Activated naive CD8-positive, alpha-beta T cell treated with anti-CD3 and anti-CD28 coated beads, Interleukin-2, amount 50 U/mL, for 16 hours (primary cell): ENCODE results near the gene PTER.

Source experiments
- DNase-seq: peaks from one replicate; pipeline ENCODE4 v3.0.0-alpha.2; 2020; ENCODE audit warnings: low read depth, low spot score

The PTER gene, protein sequence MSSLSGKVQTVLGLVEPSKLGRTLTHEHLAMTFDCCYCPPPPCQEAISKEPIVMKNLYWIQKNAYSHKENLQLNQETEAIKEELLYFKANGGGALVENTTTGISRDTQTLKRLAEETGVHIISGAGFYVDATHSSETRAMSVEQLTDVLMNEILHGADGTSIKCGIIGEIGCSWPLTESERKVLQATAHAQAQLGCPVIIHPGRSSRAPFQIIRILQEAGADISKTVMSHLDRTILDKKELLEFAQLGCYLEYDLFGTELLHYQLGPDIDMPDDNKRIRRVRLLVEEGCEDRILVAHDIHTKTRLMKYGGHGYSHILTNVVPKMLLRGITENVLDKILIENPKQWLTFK

DNA sequence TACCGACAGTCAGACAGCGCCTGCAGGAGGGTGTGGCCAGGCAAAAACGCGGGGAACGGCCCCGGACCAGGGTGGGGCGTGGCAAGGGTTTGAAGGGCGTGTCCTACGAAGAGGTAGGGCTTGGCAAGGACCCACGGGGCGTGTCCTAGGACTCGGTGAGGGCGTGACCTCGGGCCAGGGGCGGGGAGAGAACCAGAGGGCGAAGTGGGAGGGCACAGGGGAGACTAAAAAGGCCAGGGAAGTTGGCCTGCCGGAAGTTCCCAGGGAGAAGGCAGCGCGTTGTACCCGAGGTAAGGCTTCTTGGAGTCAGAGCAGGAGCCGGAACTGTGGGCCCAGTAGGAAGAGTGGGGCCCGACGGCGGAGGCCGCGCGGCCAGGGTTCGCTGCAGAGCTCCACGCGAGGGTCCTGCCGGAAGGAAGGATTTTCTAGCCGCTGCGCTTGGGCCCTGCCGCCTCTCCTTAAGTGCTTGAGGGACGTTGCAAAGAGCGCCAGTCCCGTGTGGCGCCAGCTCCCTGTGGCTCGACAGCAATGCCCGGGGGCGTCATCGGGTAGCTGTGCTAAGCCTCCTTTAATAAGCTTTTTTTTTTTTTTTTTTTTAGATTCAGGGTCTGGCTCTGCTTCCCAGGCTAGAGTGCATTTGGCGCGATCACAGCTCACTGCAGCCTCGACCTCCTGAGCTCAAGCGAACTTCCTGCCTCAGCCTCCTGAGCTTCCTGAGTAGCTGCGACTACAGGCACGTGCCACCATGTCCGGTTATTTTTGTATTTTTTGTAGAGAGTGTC is at the start of gene PTER:
TSS of gene PTER (plus strand) at position 253 of the 782 bp plus-strand sequence. CDS start 47,375 bp downstream, outside the sequence.
- DNase-seq = peak; percentile 99

DNA sequence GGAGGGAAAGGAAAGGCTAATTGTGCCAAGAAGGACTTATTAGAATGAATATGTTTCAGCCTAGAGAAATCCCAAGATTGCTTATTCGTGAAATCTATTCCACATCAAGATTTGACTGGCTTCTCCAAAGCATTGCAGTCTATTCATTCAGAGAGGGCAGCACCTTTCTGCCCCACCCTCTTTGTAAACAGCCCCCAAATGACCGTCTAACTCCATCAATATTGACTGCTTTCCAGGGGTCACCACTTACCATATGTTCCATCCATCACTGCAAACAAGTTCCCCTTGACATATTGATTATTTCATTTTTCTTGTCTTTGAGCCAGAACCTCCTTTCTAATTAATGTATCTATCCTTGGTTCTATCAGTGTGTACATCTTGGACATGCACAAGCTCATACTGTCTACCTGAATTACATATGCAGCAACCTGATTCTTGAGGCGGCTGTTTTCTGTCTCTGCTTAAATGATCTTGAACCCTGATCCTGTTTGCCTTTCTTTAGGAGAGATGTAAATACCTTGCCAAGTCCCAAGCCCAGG is 44.2 kb upstream of the PTER start:
- no peak for DNase-seq

DNA sequence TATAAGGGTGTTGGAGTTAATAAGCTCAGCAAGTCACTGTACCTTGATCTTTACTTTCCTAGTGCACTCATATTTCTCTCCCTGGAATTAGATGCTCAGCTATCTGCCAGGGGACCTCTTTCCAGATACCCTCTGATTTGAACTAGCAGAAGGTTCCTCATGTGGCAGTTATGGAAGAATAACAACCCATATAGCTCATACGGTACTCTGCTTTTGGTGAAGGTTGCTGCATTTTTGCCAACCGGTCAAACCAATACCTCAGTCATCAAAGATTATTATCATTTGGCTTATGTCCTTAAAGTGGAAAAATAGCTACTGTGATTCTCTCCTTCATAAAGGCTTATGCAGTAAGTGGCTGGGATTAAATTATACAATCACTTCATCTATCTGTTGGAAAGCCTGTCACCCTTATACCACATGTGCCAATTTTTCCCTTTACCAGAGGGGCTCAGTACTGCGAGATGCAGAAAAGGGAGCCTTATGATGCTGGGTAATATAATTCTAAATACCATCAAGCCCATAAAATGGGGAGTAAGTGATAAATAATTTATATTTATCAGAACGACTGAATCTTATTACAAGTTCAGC is 43.4 kb upstream of the PTER start:
- DNase-seq = no peak

DNA sequence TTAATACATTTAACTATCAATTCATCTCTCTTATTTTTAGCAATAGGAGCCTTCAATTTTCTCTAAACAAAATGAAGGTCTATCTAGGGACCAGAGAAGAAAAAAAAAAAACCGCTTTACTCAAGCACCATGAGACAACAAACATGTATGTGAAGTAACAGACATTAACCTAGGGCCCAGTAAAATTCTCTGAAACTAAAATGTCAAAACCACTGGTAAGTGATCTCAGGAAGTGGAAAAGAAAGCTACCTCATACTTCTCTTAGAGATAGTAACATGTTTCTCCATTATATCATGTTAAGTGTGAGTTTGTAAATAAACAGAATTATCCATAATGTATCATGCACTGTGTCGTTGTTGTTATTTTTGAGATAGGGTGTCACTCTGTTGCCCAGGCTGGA is 35.4 kb upstream of the PTER start:
- no peak for DNase-seq

DNA sequence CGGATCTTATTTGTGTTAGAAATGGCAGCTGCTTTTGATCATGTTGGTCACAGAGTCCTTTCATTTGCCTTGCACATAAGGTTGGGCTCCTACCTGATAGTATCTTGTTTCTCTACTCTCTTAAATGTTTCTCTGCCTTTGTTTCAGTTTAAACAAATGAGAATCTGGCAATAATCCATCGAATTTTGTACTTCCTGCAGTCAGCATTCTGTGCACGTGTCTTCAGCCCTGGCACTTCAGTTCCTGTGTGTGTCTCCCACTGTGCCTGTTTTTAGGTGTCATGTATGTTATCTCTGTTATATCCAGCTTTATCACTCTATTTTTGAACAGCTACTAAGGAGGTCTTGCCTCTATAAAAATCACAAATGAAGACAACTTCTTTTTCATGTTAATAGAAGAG is 28.4 kb upstream of the PTER start:
- no peak for DNase-seq

DNA sequence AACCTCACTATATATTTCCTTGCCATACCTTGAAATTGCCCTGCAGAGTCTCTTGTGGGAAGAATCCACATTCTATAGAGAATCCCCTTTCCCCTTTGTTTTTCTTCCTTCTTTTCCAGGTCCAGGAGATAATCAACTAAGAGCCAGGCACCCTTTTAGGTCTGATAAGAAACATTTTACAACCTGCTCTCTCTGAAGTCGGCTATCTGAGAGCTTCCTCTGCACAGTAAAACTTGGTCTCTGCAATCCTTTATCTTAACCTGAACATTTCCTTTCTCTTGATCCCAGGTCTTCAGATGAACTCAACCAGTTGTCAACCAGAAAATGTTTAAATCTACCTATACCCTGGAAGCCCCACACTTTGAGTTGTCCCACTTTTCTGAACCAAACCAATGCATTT is 19.5 kb upstream of the PTER start:
- no peak for DNase-seq

DNA sequence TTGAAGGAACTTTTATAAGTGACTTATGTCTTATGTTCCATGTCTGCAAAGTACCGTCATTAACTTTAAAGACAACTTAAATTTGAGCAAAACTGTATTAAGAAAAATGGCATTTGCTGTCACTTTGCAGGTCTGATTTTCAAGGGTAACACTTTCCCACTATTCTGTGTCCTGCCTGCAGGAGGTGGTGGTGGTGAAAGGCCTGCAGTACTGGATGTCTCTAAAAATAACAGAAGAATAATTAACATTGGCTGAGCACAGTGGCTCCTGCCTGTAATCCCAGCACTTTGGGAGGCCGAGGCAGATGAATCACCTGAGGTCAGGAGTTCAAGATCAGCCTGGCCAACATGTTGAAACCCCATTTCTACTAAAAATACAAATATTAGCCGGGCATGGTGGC is 13.2 kb upstream of the PTER start:
- DNase-seq = no peak

DNA sequence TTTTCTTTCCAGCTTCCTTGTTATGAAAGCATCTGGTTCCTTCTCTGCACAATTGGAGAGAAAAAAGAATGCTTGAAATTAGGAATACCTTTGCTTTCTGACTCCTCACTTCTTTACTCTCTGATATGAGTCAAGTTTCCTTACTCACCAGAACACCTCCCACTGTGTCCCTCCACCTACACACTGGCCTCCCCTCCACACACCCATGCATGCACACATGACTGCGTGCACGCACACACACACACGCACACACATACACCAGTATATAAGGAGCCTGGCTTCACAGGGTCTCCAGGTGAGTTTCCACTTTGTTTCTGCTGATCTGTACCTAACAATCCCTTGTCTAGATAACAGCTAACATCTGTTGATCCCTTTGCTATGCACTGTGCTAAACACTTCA is 11.4 kb upstream of the PTER start:
- no peak for DNase-seq

DNA sequence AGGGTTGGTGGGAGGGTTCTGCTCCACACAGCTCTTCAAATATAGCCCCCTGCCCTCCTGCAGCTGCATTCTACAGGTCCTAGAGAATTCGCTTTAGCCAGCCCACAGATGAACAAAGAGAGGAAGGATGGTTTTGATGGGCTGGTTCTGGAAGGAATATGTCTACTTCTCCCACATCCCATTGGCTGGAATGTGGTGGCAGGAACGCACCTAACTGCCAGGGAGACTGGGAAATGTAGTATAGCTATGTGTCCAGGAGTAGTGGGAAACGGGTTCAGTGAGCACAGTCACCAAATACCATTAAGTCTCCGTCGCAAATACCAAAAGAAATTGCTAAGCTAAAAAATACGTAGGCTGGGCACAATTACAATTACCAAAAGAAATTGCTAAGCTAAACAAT is 7.3 kb upstream of the PTER start:
- DNase-seq = no peak

DNA sequence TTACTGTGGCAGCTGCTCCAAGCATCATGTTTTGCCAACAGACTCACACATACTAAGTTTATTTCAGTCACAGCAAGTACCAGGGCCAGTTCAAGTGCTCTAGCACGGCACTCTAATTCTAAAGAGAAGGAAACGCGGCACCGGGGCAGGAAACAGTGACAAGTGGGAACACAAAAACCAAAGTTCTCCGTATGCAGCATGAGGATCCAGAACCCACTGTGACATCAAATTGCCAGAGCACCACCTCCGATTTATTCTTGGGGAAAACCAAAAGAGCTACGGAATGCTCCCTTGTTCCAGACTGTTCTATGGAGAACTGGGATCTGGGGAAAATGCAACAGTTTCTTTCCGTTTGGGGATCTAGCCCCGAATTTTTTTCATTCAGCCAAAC is 448 bp upstream of the PTER start:
- DNase-seq = no peak

DNA sequence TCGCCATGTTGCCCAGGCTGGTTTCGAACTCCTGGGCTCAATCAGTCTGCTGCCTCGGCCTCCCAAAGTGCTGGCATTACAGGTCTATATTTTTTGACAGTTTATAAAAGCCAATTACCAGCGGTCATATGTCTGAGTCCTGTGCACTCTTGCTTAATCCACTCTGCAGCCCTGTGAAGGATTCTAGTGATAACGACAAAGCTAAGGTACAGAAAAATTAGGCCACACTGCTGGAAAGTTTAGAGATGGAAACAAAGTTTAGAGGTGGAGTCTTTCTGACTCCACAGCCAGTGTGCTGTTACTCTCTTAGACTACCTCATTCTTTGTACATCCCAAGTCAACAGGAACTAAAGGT is 707 bp downstream of the PTER start:
- DNase-seq = no peak

DNA sequence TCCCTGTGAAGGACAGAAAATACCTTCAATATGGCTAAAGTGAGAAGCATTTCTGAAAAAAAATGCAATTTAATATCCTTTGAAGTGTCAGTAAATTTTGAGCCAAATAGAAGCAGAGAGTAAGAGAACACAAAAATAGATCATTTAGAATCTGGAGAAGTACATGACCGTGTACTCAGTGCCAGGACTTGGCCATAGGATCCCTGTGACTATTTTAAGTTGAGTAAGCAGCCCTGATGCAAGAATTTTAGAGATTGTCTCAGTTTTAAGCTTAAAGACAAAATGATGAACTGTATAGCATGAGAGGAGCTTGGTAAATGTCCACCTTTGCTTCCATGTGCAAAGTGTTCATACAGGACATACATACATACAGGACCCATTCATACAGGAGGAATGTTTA is 2.5 kb downstream of the PTER start:
- DNase-seq = no peak

DNA sequence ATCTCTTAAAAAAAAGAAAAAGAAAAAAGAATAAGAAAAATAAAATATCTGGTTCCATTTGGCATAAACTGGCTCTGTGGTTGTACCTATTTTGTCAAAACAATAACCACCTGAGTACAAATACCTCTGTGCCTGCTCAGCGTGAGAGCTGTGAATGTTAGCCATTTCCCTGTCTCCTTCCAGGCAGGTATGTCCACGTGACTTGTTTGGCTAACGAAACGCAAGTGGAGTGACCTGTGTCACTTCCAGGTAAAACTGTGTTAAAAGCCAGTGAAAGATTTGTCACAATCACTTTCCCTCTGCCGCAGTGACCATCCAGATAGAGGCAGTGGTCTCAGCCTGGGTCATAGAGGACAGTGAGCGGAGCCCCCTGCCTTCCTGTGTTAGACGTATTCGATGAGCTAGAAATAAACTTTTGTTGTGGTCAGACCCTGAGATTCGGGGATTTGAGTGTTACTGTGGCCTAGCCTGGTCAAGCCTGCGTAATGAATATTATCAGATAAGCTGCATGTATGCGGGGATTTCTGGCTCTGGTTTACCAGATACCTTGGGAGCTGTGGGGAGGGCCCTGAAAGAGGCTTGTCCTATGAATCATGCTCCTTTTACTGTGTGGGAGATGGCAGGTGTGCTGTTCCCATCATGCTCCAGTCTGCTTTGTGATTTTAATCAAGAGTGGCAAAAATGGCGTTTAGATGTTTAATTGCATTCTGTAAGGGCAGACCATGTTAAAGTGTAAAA is 3.8 kb downstream of the PTER start:
- DNase-seq = no peak

DNA sequence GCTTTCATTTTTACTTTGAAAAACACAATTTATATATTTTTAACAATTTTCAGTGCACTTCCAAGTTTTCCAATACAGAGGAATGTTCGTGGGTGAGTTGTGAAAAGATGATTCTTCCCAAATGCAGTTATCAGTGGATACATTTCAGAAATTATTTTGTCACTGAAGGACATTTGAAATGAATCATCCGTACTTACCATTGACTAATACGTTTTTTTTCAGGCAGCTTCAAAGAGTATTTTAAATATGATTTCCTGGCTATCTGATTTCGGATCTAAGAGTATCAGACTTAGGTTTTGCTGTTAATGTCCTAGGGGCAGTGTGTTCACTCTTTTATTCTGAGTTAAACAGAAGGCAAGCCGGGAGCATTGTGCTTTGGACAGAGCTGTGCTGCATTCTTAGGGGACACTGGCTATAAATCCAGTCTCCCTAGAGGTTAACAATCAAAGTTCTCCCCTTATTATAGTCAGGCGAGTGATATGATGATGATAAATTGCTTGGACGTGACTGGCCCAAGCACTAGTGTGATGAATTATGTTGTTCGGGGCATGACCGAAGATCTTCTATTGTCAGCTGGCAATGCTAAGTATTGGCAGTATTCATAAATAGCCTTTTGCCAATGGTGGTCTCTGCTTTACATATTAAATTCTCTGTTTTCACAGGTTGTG is 4.5 kb downstream of the PTER start:
- DNase-seq = no peak

DNA sequence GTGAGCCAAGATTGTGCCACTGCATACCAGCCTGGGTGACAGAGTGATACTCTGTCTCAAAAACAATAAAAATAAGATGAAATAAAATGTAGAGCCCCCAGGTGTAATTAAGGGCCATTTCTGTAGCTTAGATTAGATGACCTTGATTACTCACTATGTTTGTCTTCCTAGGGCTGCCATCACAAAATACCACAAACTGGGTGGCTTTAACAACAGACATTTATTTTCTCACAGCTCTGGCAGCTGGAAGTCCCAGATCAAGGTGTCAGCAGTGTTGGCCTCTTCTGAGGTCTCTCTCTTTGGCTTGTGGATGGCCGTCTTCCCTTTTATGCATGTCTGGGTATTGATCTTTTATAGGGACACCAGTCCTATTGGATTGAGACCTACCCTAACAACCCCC is 6.1 kb downstream of the PTER start:
- DNase-seq = no peak

DNA sequence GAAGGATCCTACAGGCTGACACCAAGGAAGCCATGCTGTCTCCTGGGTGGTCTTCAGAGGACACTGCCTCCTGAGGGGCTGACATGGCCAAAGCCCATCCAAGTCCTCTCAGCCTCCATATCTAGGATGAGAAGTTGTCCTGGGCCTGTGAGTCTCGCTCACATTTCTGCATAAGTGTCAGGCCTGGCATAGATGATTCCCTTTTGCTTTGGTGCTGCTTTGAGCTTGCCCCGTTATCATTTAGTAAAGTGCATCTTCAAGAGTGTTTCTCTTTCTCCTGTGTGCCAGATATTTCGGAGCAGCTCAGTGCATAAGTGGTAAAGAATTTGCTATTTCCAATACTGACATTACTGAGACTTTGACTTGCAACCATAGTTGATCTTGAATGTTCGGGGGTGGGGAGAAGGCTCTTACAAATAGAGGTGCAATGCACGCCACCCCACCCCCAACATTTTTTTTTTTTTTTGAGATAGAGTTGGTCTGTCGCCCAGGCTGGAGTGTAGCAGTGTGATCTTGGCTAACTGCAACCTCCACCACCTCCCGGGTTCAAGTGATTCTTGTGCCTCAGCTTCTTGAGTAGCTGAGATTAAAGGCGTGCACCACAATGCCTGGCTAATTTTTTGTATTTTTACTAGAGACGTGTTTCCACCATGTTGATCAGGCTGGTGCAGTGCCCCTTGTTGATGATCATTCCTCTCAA is 9.1 kb downstream of the PTER start:
- no peak for DNase-seq

DNA sequence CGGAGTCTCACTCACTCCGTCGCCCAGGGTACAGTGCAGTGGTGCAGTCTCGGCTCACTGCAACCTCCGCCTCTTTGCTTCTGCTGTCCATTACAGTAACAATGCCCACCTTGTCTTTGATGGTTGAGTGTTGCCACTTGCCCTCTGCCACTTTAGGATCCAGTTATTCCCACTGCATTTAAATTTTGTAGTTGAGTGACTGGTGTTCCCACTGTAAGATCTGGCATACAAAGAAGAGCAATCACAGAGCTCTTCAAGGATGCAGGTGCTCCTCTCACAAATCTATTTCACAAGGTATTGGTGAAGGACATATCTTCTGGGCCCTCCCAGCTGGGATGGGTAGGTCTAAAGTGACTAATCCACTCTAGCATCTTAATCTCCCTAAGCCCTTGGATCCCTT is 12.6 kb downstream of the PTER start:
- DNase-seq = no peak

DNA sequence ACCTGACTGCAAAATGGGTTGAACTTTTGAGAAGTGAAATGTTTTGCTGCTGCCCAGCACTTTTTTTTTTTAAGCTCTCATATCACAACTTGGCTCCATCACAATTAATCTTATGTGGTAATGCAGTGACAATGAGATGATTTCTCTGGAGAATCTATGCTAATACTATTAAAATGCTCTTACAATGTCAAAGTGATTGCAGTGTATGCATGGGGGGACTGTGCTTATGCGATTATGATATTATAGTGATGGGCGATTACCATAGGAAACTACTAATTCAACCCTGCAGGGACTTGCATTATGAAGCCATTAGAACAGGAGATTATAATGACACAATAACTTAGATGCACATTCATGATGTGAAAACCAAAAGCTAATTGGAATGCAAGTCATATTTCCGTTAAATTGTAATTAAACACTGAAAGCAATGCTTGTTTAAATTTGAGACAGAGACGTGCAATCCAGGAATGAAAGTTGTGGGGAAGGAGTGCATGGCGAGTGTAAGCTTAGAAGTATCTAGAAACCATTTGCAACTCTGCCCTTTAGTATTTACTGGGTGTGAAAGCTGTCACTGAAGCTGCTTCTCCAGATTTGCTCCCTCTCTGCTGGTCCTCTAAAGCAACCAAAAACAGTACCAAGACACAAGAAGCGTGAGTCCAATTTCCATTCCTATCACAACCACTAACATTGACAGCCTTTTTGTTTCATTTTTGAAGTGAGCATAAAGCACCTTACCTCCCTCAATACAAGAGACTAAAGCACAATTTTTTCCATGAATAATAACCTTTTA is 21.6 kb downstream of the PTER start:
- no peak for DNase-seq

DNA sequence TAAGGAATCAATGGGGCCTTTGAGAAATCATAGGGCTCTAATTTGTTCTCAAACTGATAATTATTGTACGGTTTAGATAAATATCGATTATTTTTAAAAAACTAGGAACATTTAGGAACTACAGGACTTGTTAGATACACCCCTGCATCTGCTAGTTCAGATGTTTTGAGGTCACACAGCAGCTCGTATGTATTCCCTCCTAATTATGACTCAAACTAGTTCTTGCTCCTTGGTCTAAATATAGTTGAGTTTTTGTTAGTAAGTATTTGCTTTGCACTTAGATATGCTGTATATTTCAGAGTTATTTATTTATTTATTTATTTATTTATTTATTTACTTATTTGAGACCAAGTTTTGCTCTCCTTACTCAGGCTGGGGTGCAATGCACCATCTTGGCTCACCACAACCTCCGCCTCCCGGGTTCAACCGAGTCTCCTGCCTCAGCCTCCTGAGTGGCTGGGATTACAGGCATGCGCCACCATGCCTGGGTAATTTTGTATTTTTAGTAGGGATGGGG is 22.7 kb downstream of the PTER start:
- no peak for DNase-seq

DNA sequence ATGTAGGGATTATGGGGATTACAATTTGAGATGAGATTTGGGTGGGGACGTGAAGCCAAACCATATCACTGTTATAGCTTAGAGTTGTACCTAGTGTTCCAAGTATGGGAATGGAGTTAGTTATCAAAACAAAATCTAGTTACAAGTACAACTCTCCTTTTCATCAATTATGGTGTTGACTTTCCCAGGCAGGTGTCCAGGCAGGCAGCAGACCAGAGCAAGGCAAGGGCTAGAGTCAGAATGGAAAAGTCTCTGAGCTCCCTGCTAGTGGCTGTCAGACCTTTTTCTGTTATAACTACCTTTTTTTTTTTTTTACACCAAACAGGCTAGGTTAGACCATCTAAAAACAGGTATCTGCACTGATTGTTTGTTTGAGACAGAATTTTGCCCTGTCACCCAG is 29.2 kb downstream of the PTER start:
- no peak for DNase-seq
